NCI-H2107 (cell line): ENCODE data around the gene PHLDA1.
"Not testable (repeated sequence)": the region's sequence is repeated elsewhere in the genome, so short reads cannot be mapped to it uniquely, and the experiment has no call there.

ENCODE experiments used
- DNase-seq: peaks from one replicate; lab custom pipeline; 2025; lab: John Stamatoyannopoulos, UW

PHLDA1 gene

GRCh38 chr12:76018672-76019071 lies 12.9 kb downstream of the PHLDA1 start:
- DNase-seq: no peak

GRCh38 chr12:76018111-76018510 lies 13.5 kb downstream of the PHLDA1 start:
- no peak for DNase-seq

GRCh38 chr12:76014007-76014406 lies 17.6 kb downstream of the PHLDA1 start:
- no peak for DNase-seq

- no peak for DNase-seq
These were observed 18.0 kb downstream of the PHLDA1 start for GRCh38 chr12:76013603-76014002.

GRCh38 chr12:76012644-76013043 lies 18.9 kb downstream of the PHLDA1 start:
- DNase-seq: no peak

GRCh38 chr12:76010732-76011458 lies 20.7 kb downstream of the PHLDA1 start:
- DNase-seq: no peak

- DNase-seq: no peak
These were observed 23.1 kb downstream of the PHLDA1 start for GRCh38 chr12:76008428-76008827.

- DNase-seq: no peak
These were observed 23.9 kb downstream of the PHLDA1 start for GRCh38 chr12:76007640-76008039.

GRCh38 chr12:76006028-76006925 lies 25.3 kb downstream of the PHLDA1 start:
- no peak for DNase-seq

GRCh38 chr12:76003355-76003638 lies 28.3 kb downstream of the PHLDA1 start:
- DNase-seq: no peak

- DNase-seq: no peak
These were observed 28.8 kb downstream of the PHLDA1 start for GRCh38 chr12:76002598-76003354.

GRCh38 chr12:75998292-75999063 lies 33.1 kb downstream of the PHLDA1 start:
- DNase-seq: no peak

- no peak for DNase-seq
These were observed 33.9 kb downstream of the PHLDA1 start for GRCh38 chr12:75997658-75998057.

- DNase-seq: no peak
These were observed 34.6 kb downstream of the PHLDA1 start for GRCh38 chr12:75996861-75997447.

GRCh38 chr12:75995691-75996090 lies 35.9 kb downstream of the PHLDA1 start:
- DNase-seq: no peak

- DNase-seq: no peak
These were observed 37.4 kb downstream of the PHLDA1 start for GRCh38 chr12:75994069-75994740.

- no peak for DNase-seq
These were observed 39.8 kb downstream of the PHLDA1 start for GRCh38 chr12:75991753-75992152.

GRCh38 chr12:75990189-75990912 lies 41.2 kb downstream of the PHLDA1 start:
- DNase-seq: no peak

- DNase-seq: not testable (repeated sequence)
These were observed 43.9 kb downstream of the PHLDA1 start for GRCh38 chr12:75987709-75988108.
